NCI-H1436 (cell line): ENCODE measurements around the gene INO80.

Experiments used
- DNase-seq: peaks from one replicate; lab custom pipeline; 2025; lab: John Stamatoyannopoulos, UW

INO80 gene

DNA sequence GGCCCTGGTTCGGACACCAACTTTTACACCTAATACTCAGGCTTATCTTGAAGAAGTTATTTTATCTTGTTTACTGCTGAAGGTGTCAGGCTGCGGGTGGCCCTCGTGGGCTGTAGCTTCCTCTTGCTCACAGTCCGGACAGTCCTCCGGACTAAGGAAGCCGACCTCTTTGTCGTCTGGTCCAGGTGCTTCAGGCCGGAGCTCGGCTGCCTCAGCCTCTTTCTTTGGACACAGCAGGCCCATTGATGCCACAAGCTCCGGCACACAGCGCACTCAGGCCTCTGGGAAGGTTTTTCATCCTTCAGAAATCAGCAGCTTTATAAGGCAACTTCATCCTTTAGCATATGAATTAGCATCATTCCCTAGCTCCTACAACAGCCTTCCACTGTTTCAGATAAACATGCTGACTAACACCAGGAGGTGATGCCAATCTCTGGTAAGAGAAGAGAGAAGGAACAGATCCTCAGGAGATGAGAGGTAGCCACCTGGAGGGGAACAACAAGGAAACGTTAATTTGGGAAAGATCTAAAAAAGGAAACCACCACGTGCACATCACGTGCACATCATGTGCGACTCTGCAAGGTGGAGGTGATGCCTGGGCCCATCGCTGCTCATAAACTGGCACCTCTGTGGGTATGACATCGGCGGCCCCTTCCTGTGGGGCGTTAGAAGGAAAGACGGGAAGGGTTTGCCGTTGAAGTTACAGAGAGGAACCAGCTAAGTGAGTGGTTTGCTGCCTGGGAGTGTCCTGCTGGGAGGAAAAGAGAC, 167.2 kb downstream of the INO80 start:
- DNase-seq, result no peak

DNA sequence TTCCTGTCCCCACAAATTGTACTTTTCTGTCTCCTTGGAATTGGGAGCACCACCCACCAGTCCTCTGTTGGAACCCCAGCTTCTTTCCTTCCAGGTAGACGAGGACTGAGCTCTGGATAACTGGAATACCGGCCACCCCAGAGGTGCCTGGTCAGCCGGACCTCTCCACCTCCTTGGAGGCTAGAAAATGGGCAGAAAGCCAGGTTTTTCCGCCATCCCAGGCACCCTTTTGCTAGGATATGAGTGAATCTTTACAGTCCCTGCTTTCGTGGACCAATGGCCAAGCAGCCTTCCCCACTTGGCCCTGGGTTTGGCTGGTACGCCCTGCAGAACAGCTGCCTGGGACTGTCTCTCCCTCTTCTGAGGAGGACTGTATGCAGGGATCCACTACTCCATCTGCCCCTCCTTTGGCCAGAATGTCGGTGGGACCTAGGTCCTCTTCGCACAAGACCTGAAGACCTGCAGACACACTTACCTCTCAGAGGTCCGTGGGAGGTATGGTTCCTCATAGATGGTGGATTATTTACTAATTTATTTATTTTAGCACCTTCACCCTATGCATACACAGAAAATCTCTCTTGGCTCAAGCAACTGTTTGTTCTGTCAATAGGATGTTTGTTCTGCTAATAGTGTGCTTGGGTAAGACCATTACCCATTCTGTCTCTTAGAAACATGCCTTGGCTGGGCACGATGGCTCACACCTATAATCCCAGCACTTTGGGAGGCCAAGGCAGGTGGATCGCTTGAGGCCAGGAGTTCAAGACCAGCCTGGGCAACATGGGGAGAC, 171.4 kb downstream of the INO80 start:
- DNase-seq, result no peak

DNA sequence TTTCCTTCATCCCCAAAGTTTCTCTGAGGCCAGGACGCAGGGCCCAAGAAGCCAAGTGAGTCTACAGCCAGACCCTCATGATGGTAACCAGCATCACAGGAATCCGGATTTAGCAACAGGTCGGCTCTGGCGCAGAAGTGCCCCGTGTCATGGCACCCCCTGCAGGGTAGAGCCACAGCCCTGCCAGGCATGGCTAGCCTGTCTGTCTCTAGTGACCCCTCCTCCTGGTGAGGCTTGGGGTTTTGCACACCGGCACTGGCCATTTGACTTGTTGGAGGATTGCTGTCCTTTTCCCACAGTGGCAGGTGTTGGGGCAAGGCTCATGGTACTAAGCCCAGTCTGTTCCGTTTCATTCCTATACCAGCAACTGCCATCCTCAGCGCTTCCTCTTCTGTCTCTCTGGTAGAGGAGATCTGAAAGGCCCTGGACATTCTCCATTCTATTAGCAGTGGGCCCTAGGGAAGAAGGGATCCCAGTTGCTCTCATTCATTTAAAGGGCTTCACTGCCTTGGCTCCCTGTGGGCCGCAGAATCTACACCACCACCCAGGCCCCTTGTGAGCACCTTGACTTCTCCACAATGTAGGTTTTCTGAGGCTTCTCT, 172.2 kb downstream of the INO80 start:
- DNase-seq, result no peak

DNA sequence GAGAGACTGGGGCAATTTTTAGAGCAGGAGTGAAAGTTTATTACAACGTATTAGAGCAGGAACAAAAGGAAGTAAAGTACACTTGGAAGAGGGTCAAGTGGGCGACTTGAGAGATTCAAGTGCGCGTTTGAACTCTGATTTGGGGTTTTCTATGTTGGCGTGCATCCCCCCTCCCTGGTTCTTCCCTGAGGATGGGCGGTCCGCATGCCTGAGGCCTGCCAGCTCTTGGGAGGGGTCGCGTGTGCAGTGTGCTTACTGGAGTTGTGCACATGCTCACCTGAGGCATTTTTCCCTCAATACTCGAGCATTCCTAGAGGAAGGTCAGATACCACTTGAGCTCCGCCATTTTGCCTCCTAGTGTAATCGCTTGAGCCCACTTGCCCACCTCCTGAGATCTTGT, 173.2 kb downstream of the INO80 start:
- no peak for DNase-seq

DNA sequence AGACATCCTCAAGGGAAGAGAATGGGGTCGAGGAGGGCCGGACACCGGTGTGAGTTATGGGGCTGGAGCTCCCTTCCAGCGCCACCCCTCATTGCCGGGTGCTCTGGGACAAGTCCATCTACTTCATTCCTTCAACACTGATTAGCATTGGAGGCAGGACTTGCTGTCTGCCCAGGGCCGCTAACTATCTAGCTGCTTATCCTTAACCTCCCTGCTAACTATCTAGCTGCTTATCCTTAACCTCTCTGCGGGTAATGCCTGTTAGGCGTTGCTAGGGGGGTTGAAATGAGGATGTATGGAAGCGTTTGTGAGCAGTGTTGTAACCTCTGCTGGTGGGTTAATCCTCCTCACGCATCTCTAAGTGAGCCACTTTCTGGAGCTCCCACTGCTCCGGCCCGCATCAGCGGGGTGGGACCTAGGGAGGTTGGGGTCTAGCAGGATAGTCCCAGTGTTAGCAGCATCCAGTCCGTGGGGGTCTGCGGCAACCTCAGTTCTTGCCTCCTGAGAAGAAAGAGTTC, 173.7 kb downstream of the INO80 start:
- DNase-seq, result no peak

- DNase-seq, result peak; percentile 46
Observed at GRCh38 chr15:40941528-40942336, 174.3 kb downstream of the INO80 start.

- DNase-seq, result no peak
Observed at GRCh38 chr15:40941068-40941527, 175.0 kb downstream of the INO80 start.

DNA sequence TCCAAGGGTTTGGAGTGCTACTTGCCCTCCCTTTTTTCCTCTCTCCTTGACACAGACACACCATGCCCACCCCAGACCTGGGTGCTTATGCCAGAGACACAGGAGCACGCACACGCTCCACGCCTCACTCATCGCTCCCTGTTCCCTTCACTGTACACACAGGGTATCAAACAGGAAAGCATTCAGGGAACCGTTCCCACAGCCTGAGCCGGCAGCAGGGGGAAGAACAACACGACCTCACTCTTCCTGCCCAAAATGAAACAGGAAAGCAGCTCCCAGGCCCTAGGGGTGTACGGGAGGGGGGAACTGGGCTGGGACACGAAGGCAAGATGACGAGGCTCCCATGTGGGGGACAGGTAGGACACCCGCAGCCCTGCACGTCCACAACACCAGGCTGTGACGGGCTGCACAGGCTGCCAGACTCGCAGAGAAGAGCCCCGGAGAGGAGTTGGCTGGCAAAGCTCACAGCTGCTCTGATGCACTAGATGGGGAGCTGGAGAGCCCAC, 175.7 kb downstream of the INO80 start:
- DNase-seq, result no peak

DNA sequence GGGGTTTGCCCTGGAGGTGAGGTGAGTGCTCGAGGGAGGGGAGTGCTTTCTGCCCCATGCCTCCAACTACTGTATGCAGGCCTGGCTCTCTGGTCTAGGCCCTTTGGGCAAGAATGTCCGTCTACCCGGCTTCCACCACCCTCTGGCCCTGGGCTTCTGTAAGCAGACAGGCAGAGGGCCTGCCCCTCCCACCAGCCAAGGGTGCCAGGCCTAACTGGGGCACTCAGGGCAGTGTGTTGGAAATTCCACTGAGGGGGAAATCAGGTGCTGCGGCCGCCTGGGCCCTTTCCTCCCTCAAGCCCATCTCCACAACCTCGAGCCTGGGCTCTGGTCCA, 177.6 kb downstream of the INO80 start:
- no peak for DNase-seq

DNA sequence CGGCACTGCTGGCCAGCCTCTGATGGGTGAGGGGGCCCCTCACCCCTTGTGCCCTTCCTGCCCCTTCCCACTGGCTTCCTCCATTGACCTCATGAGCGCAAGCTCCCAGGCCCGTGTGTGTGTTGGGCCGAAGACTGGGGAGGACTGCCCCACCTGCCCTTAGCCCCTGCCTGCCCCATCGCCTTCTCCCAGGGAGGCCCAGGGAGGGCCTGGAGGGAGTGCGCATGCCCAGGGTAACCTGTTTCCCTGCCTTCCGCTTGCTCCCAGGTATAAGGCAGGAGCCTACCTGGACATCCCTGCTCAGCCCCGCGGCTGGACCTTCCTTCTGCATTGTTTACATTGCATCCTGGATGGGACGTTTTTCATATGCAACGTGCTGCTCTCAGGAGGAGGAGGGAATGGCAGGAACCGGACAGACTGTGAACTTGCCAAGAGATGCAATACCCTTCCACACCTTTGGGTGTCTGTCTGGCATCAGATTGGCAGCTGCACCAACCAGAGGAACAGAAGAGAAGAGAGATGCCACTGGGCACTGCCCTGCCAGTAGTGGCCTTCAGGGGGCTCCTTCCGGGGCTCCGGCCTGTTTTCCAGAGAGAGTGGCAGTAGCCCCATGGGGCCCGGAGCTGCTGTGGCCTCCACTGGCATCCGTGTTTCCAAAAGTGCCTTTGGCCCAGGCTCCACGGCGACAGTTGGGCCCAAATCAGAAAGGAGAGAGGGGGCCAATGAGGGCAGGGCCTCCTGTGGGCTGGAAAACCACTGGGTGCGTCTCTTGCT, 178.1 kb downstream of the INO80 start:
- DNase-seq, result peak; percentile 21

- DNase-seq, result peak; percentile 97
Observed at GRCh38 chr15:40936709-40937666, 179.1 kb downstream of the INO80 start.

GRCh38 chr15:40936234-40936708, 179.8 kb downstream of the INO80 start:
- no peak for DNase-seq

DNA sequence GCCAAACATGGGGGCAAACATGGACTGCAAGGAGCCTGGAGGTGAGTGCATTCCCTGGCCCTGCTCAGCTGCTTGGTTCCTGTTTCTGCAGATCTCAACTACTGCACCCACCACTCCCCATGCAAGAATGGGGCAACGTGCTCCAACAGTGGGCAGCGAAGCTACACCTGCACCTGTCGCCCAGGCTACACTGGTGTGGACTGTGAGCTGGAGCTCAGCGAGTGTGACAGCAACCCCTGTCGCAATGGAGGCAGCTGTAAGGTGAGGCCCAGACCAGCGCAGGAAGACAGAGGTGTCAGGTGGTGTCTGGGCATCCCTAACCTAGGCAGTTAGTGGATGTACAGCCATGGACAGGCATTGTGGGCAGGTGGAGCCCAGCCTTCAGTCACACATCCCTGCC, 181.6 kb downstream of the INO80 start:
- DNase-seq, result no peak

GRCh38 chr15:40933517-40933902, 182.6 kb downstream of the INO80 start:
- DNase-seq, result no peak

- DNase-seq, result no peak
Observed at GRCh38 chr15:40932649-40933516, 183.2 kb downstream of the INO80 start.

DNA sequence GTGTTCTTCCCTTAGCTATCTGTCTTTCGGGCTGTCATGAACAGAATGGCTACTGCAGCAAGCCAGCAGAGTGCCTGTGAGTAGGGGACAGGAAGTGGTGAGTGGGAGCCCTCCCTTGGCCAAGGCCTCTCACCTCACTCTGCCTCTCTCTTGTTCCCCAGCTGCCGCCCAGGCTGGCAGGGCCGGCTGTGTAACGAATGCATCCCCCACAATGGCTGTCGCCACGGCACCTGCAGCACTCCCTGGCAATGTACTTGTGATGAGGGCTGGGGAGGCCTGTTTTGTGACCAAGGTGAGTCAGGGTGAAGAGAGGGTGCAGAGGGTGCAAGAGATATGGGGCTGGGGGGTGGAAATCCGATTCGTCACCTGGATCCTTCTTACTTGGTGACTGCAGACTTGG, 183.9 kb downstream of the INO80 start:
- DNase-seq, result no peak

DNA sequence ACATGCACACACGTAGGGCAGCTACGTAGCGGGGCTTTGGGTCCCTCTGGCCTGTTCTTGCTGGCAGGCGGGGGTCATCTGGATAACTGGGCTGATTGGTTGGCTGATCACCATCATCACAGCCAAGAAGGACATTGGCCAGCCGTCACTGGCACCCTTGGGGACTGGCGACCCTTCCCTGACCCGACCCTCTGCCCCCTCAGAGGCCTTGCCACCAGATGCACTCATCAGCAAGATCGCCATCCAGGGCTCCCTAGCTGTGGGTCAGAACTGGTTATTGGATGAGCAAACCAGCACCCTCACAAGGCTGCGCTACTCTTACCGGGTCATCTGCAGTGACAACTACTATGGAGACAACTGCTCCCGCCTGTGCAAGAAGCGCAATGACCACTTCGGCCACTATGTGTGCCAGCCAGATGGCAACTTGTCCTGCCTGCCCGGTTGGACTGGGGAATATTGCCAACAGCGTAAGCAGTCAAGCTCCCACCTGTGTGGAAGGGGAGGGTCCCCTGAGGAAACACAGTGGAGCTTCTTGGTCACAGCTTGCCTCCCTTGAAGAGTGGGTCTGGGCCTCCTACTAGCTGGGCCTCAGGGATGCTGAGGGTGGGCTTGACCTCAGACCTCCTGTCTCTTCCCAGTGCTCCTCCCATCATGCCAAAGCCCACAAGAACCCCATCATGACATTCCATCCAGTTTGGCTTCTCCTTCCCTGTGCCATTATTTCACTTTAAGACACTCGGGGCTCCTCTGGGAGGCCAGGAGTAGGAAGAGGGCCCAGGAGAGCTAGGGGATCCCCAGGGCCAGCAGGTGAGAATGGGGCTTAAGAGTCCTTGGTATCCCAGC, 184.6 kb downstream of the INO80 start:
- no peak for DNase-seq
